Left lobe of liver (tissue), 2 donors: Measurements from ENCODE around the gene HOMER2. TPM values are rescaled to one million over a fixed set of nuclear protein-coding genes. Genes with fewer than 3 reads are reported as not detected.
"Not testable (repeated sequence)": the region's sequence is repeated elsewhere in the genome, so short reads cannot be mapped to it uniquely, and the experiment has no call there.

Experiments used
- ATAC-seq: fragments of 200-7000 bp; cut with Tn5 transposase; one replicate; pipeline ENCODE4 v1.9.1; 2020; ENCODE audit warnings: mild to moderate bottlenecking, moderate library complexity
- DNase-seq: peaks from one replicate; pipeline ENCODE4 v3.0.0-alpha.2; 2020; ENCODE audit warnings: low spot score
- total RNA-seq: library from RNA; stranded (reverse); gene quantifications from one replicate; pipeline ENCODE4 v1.2.1, GENCODE V29; 2021
- donor health status: DM: no; HTN: no; CAD: no; lungs with moderate emphysema.
- donor health status: DM: no; HTN: yes; CAD: no.

Gene HOMER2
- total RNA-seq, result 61.3 TPM

GRCh38 chr15:82952158-82953081 lies at the start of gene HOMER2:
Gene HOMER2 (minus strand): TSS chr15:82952720. CDS start chr15:82952535, 185 bp downstream.
- DNase-seq (peak; percentile 80), ATAC-seq (peak; percentile 83)

- DNase-seq, result not testable (repeated sequence)
- ATAC-seq, result peak; percentile 11
These were observed 48.1 kb upstream of the HOMER2 start for GRCh38 chr15:83000672-83001031.

- DNase-seq, result no peak
- peak; percentile 98 for ATAC-seq
These were observed 47.6 kb upstream of the HOMER2 start for GRCh38 chr15:82999905-83000671.

- DNase-seq (no peak), ATAC-seq (no peak)
These were observed 46.9 kb upstream of the HOMER2 start for GRCh38 chr15:82999426-82999825.

GRCh38 chr15:82995938-82996337 lies 43.4 kb upstream of the HOMER2 start:
- DNase-seq (no peak), ATAC-seq (no peak)

GRCh38 chr15:82995076-82995475 lies 42.6 kb upstream of the HOMER2 start:
- DNase-seq (no peak), ATAC-seq (no peak)

GRCh38 chr15:82993144-82993543 lies 40.6 kb upstream of the HOMER2 start:
- DNase-seq (no peak), ATAC-seq (no peak)

GRCh38 chr15:82992436-82992998 lies 40.0 kb upstream of the HOMER2 start:
- DNase-seq, result no peak
- no peak for ATAC-seq

- DNase-seq (no peak), ATAC-seq (peak; percentile 27)
These were observed 33.9 kb upstream of the HOMER2 start for GRCh38 chr15:82986442-82986780.

GRCh38 chr15:82985688-82986441 lies 33.3 kb upstream of the HOMER2 start, which contains the start of gene RAMAC:
Gene RAMAC (plus strand): TSS chr15:82986210. CDS start chr15:82989019, 2,809 bp downstream.
- ATAC-seq (peak; percentile 96), DNase-seq (peak; percentile 95)

GRCh38 chr15:82980981-82981380 lies 28.5 kb upstream of the HOMER2 start:
- ATAC-seq (no peak), DNase-seq (no peak)

- ATAC-seq (no peak), DNase-seq (no peak)
These were observed 27.2 kb upstream of the HOMER2 start for GRCh38 chr15:82979726-82980125.

GRCh38 chr15:82978438-82978837 lies 25.9 kb upstream of the HOMER2 start:
- ATAC-seq (no peak), DNase-seq (no peak)

GRCh38 chr15:82977076-82977475 lies 24.6 kb upstream of the HOMER2 start:
- ATAC-seq (no peak), DNase-seq (no peak)

GRCh38 chr15:82972990-82973389 lies 20.5 kb upstream of the HOMER2 start:
- DNase-seq (no peak), ATAC-seq (no peak)

- DNase-seq, result peak; percentile 56
- peak; percentile 88 for ATAC-seq
These were observed 18.9 kb upstream of the HOMER2 start for GRCh38 chr15:82971218-82971984.

GRCh38 chr15:82970696-82971095 lies 18.2 kb upstream of the HOMER2 start:
- peak; percentile 86 for ATAC-seq
- DNase-seq, result peak; percentile 80

GRCh38 chr15:82970078-82970686 lies 17.7 kb upstream of the HOMER2 start:
- no peak for DNase-seq
- no peak for ATAC-seq

- DNase-seq (no peak), ATAC-seq (no peak)
These were observed 16.8 kb upstream of the HOMER2 start for GRCh38 chr15:82969353-82969752.

- DNase-seq, result no peak
- no peak for ATAC-seq
These were observed 15.5 kb upstream of the HOMER2 start for GRCh38 chr15:82968066-82968465.
